Heart right ventricle (tissue), 16 donors: ENCODE measurements around the gene PKP1. TPM values are rescaled to one million over a fixed set of nuclear protein-coding genes. Genes with fewer than 3 reads are reported as not detected.

Source experiments
- ATAC-seq, 8 donors: fragments of 200-7000 bp; cut with Tn5 transposase; one replicate each; pipeline ENCODE4 v1.9.1; 2020; ENCODE audit warnings: mild to moderate bottlenecking in 8 of 8, moderate library complexity in 8 of 8, moderate number of reproducible peaks in 1 of 8
- DNase-seq, 2 donors: peaks; one replicate each; pipeline ENCODE4 v3.0.0-alpha.2; 2020
- H3K27ac ChIP-seq, 10 donors: fragments of 200-600 bp; sonication (generic) in 2 of 10; one replicate each; pipeline versions ENCODE4 v1.5.0 to v1.8.0; 2020 to 2022; ENCODE audit warnings: mild to moderate bottlenecking in 3 of 10
- H3K27me3 ChIP-seq, 7 donors: fragments of 200-600 bp; one replicate each; pipeline ENCODE4 v1.8.0; 2021 to 2022; ENCODE audit warnings: mild to moderate bottlenecking in 2 of 7
- H3K36me3 ChIP-seq, 9 donors: fragments of 200-600 bp; sonication (generic) in 1 of 9; one replicate each; pipeline versions ENCODE4 v1.5.0 to v1.8.0; 2020 to 2022; ENCODE audit warnings: mild to moderate bottlenecking in 2 of 9
- H3K4me1 ChIP-seq, 9 donors: fragments of 200-600 bp; sonication (generic) in 1 of 9; one replicate each; pipeline versions ENCODE4 v1.5.0 to v1.8.0; 2020 to 2022; ENCODE audit warnings: mild to moderate bottlenecking in 4 of 9
- H3K4me3 ChIP-seq, 10 donors: fragments of 200-600 bp; sonication (generic) in 2 of 10; one replicate each; pipeline versions ENCODE4 v1.5.0 to v1.8.0; 2020 to 2022; ENCODE audit warnings: mild to moderate bottlenecking in 7 of 10, moderate library complexity in 2 of 10
- H3K9me3 ChIP-seq, 11 donors: fragments of 200-600 bp in 10 of 11; sonication (generic) in 2 of 11; one replicate each; pipeline versions ENCODE4 v1.5.0 to v1.8.0; 2013 to 2022; ENCODE audit warnings: mild to moderate bottlenecking in 2 of 11, control low read depth in 1 of 11, moderate library complexity in 1 of 11
- WGBS, 2 donors: extraction: QIAGEN DNeasy Blood & Tissue Kit; methylation state at CpG; one replicate each; pipeline ENCODE4 v1.1.7; 2013; ENCODE audit warnings: inconsistent platforms in 1 of 2; 5-methylcytosine and 5-hydroxymethylcytosine counted together
- intact Hi-C, 10 donors: fragments of 100-400 bp; cut with DNase I; formaldehyde crosslinking; loops; one replicate each; pipeline versions ENCODE4 v1.11.1 to v1.14.2; 2022
- polyA plus RNA-seq, 2 donors: library from polyadenylated mRNA; stranded (reverse); fragments of 200-250 nt; gene quantifications; one replicate each; pipeline ENCODE4 v1.2.3, GENCODE V29; 2013
- total RNA-seq, 10 donors: library from RNA; stranded (reverse); fragmentation: NEBNext Ultra II Directional in 3 of 10; extraction: Animal tissue kit (Norgen Biotek cat#: 25700) in 3 of 10; gene quantifications; one replicate each; pipeline versions ENCODE4 v1.2.1 to v1.2.4, GENCODE V29; 2021 to 2023
- TF ChIP-seq, protein P1 (sequence below), 9 donors: fragments of 200-600 bp; sonication (generic) in 2 of 9; IDR thresholded peaks; one replicate each; pipeline versions ENCODE4 v1.5.0 to v1.8.0; 2021 to 2022; ENCODE audit warnings: antibody characterized with exemption in 9 of 9, mild to moderate bottlenecking in 5 of 9, moderate library complexity in 1 of 9
- donor health status: Arrhythmogenic right ventricular cardiomyopathy.
- donor health status: ischemic (EF 13 %, LVEDD 7.1; RV severe dilation, severe dysfunction).
- donor health status: healthy with polysubstance abuse.
- donor health status: DM: no; HTN: yes; CAD: no.
- donor health status: DM: no; HTN: no; CAD: no.
- donor health status: ischemic (EF 25% LVEDD 6.9; RV normal size, moderate dysfunction).
- donor health status: ischemic (EF 25% LVEDD 5.7; RV mildly dilated, moderate dysfunction).
- donor health status: healthy.
- donor health status: DM: yes; HTN: yes; CAD: no.
- donor health status: Ischemic cardiomyopathy.
- donor health status: ischemic (EF 35%, LVEDD 5.7; RV mildly dilated, moderate dysfunction).
- donor health status: nonischemic (EF 11% LVEDD 7.7; RV severe dilation, severe dysfunction).
- donor health status: DM: yes; HTN: yes; CAD: no.
- donor health status: PGD.
- donor health status: ischemic (EF 29% LVEDD 5.4; RV normal size, mild dysfunction).
- donor health status: nonischemic (EF 23%, LVEDD 6.1; RV moderate dilation, normal function).

Gene PKP1
- total and polyA plus RNA-seq, 12 donors: 0.05 to 1.2 (median 0.33) TPM

DNA sequence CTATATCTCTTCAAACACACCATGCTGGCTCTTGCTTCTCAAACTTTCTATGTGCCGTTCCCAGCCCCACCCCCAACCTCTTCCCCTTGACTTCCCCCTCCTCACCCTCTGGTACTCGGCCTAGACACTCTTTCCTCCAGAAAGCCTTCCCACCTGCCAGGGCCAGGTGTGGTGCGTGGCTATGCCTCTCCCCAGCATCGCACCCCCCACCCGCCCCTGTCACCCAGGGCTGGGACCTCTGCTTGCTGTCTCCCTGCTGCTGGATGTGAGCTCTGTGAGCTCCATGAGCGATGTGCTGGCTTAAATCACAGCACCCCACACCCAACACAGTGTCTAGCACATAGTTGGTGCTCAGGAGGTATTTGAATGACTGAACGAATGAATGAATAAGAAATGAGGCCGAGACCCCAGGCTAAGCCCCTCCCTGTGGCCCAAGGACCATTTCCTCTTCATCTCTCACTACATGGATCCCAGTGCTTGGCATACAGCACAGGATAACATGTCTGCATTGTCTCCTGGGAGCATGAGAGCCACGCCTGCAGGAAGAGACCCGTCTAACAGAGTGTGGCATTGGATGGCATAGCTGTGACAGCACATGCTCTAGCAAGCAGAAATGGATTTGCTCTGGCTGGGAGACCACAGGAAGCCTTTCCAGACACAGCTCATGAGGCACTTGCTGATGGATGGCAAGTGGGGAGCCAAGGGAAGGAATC lies 74.5 kb downstream of the PKP1 start:
- 35 to 61% methylated on average over 10 of the region's 10 CpGs for WGBS, 2 donors
- H3K4me1 ChIP-seq: peaks cover 0 to 23% (median 0%) of the 10 kb centered on the region in 9 donors
- no peaks in the 10 kb centered on the region for H3K9me3 ChIP-seq
- intact Hi-C loops: loop anchor here in 2 of 10 donors (2.0 to 10.0 kb wide), 2 partner anchors 47 to 49 kb away; no protein-coding TSS in a partner anchor
- no peak overlapping the region for H3K4me3 ChIP-seq
- ATAC-seq: peak; percentile 5 to 33 (median 10)
- TF ChIP-seq, protein P1, sequence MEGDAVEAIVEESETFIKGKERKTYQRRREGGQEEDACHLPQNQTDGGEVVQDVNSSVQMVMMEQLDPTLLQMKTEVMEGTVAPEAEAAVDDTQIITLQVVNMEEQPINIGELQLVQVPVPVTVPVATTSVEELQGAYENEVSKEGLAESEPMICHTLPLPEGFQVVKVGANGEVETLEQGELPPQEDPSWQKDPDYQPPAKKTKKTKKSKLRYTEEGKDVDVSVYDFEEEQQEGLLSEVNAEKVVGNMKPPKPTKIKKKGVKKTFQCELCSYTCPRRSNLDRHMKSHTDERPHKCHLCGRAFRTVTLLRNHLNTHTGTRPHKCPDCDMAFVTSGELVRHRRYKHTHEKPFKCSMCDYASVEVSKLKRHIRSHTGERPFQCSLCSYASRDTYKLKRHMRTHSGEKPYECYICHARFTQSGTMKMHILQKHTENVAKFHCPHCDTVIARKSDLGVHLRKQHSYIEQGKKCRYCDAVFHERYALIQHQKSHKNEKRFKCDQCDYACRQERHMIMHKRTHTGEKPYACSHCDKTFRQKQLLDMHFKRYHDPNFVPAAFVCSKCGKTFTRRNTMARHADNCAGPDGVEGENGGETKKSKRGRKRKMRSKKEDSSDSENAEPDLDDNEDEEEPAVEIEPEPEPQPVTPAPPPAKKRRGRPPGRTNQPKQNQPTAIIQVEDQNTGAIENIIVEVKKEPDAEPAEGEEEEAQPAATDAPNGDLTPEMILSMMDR (IDR thresholded peaks at IDR 0.05): no peak
- H3K36me3 ChIP-seq: peaks cover 0 to 42% (median 13%) of the 10 kb centered on the region in 9 donors
- H3K27ac ChIP-seq: peak overlapping the region in 4 of 10 donors; percentile 11 to 50 (median 40)
- DNase-seq: no peak
- H3K27me3 ChIP-seq: no peaks in the 10 kb centered on the region

DNA sequence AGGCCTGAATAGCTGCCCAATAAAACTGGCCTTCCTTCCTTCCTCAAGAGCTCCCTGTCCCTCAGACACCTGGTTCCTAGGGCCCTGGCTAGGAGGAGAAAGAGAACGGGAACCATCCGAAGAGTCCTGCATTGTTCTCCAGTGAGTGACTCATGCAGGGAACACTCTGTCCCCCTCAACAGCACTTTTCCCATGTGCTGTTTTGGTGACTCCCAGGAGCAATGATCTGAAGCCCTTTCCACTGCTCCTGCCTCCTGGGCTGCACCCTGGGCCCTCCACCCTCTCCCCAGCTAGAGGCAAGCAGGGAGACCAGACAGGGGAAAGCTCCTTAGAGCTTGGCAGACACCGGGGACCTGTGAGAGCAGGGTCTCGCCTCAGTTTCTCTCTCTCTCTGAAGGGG lies 75.3 kb downstream of the PKP1 start:
- TF ChIP-seq, protein P1 (IDR thresholded peaks at IDR 0.05): no peak
- no peak for DNase-seq
- Histone ChIP-seq H3K27ac (peak overlapping the region in 7 of 10 donors; percentile 2 to 50 (median 35)), H3K4me1 (peaks cover 0 to 31% (median 0%) of the 10 kb centered on the region in 9 donors), H3K4me3 (no peak overlapping the region), H3K9me3 (no peaks in the 10 kb centered on the region), H3K36me3 (peaks cover 0 to 50% (median 13%) of the 10 kb centered on the region in 9 donors), H3K27me3 (no peaks in the 10 kb centered on the region)
- peak in 2 of 8 donors; percentile 0 to 1 for ATAC-seq
- WGBS, 2 donors: 58 to 60% methylated on average over 4 of the region's 4 CpGs
- intact Hi-C loops: loop anchor here in 2 of 10 donors (2.0 to 10.0 kb wide), 2 partner anchors 46 to 50 kb away; no protein-coding TSS in a partner anchor

DNA sequence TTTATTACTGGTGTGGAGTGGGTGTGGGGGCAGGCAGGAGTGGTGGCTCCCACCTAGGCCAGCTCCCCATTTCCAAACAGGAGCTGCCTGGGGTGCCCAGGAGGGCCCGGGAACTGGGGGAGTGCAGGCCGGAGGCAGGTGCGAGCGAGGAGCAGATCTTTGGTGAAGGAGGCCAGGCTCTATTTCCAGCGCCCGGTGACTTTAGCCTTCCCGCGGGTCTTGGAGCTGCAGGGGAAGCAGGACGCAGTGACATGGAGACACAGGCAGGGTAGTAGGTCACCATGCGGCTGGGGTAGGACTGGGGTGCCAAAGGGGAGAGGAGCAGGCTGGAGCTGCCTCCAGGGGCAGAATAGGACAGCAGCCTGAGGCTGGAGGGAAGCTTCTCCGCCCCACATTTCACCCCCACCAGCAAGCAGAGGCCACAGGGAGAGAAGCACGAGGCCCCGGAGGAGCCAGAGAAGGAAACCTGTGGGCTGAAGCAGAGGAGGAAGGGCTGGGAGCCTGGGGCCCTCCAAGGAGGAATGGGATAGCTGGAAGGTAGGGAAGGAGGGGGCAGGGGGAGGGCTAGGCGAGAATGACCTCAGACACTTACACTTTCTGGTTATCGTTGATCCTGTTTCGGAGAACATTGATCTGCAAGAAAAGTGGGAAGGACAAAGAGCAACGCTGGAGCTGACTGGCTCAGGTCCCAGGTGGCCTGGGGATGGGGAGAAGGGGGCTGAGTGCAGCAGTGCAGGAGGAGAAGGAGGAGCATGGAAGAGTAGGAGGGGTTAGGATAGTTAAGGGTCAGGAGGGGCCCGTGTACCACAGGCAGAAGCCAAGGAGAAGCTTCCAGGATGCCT lies 75.9 kb downstream of the PKP1 start:
- intact Hi-C loops: loop anchor here in 2 of 10 donors (2.0 to 10.0 kb wide), 2 partner anchors 46 to 50 kb away; no protein-coding TSS in a partner anchor

More for the DNA sequence above, 75.9 kb downstream of the PKP1 start:
- WGBS, 2 donors: 63 to 69% methylated on average over 18 of the region's 18 CpGs
- no peak overlapping the region for H3K4me3 ChIP-seq
- TF ChIP-seq, protein P1 (IDR thresholded peaks at IDR 0.05): no peak
- peak overlapping the region in 8 of 10 donors; percentile 2 to 50 (median 34) for H3K27ac ChIP-seq
- peaks cover 0 to 34% (median 0%) of the 10 kb centered on the region in 9 donors for H3K4me1 ChIP-seq
- no peaks in the 10 kb centered on the region for H3K9me3 ChIP-seq
- ATAC-seq: no peak
- no peak for DNase-seq
- H3K27me3 ChIP-seq: no peaks in the 10 kb centered on the region
- peaks cover 0 to 57% (median 15%) of the 10 kb centered on the region in 9 donors for H3K36me3 ChIP-seq
